ENCODE data around the gene KNTC1. TPM values are rescaled to one million over a fixed set of nuclear protein-coding genes. Genes with fewer than 3 reads are reported as not detected.

Gene KNTC1
- total RNA-seq, 1 donor from 2014 or later = 64.0 TPM

DNA sequence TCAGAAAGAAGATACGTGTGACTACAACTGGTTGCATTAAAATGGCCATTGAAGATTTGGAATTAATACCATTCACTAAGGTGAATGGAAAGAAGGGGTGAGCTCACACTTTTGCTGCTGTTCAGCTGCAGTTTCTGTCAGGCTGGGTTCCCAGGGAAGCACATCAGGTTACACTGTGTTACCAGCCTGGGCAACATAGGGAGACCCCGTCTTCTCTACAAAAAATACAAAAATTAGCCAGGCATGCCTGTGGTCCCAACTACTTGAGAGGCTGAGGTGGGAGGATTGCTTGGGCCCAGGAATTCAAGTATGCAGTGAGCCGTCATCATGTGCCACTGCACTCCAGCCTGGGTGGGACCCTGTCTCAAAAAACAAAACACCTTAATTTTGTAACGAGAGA is 13.4 kb upstream of the KNTC1 start:
- TF ChIP-seq, protein P1, sequence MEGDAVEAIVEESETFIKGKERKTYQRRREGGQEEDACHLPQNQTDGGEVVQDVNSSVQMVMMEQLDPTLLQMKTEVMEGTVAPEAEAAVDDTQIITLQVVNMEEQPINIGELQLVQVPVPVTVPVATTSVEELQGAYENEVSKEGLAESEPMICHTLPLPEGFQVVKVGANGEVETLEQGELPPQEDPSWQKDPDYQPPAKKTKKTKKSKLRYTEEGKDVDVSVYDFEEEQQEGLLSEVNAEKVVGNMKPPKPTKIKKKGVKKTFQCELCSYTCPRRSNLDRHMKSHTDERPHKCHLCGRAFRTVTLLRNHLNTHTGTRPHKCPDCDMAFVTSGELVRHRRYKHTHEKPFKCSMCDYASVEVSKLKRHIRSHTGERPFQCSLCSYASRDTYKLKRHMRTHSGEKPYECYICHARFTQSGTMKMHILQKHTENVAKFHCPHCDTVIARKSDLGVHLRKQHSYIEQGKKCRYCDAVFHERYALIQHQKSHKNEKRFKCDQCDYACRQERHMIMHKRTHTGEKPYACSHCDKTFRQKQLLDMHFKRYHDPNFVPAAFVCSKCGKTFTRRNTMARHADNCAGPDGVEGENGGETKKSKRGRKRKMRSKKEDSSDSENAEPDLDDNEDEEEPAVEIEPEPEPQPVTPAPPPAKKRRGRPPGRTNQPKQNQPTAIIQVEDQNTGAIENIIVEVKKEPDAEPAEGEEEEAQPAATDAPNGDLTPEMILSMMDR (IDR thresholded peaks at IDR 0.05) = no peak
- Mint-ChIP-seq H3K9me3 (no peaks in the 10 kb centered on the region), H3K4me1 (no peaks in the 10 kb centered on the region), H3K36me3 (ENCODE audit: low read depth) (peaks cover 89% of the 10 kb centered on the region), H3K27me3 (no peaks in the 10 kb centered on the region), H3K27ac (no peak overlapping the region), H3K4me3 (no peak overlapping the region)
- intact Hi-C loops (cut with micrococcal nuclease) = no loop called here
- ATAC-seq (ENCODE audit: low read depth) = no peak
- POLR2A ChIA-PET = interaction anchor here (0.8 to 3.9 kb wide), 4 partner anchors 9 to 13 kb away, joined by 3 to 23 read pairs (median 12); partner anchors contain the start of genes KNTC1, RSRC2 and ZCCHC8
- CTCF ChIA-PET = no interaction called here
- DNase-seq = no peak

DNA sequence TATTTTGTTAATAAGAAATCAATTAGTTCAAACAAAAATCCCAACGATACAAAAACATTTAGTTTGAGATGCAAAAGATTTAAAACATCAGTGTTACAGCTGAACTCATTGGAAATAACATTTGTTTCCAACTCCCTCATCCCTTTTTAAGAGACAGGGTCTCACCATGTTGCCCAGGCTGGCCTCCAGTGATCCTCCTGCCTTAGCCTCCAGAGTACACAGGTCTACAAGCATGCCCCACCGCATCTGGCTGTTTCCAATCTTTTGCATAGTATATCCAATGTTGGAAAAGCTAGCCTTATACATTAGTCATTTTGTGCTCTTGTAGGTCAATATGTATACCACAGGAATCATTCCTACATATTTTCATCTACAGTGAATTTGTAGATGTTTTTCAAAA is 11.8 kb upstream of the KNTC1 start:
- POLR2A ChIA-PET = interaction anchor here (3.9 kb wide), 1 partner anchor 12 kb away, joined by 19 read pairs; the partner anchor contains the start of genes KNTC1 and RSRC2
- peaks cover 3% of the 10 kb centered on the region for H3K4me1 Mint-ChIP-seq
- no peak for DNase-seq
- H3K27me3 Mint-ChIP-seq = no peaks in the 10 kb centered on the region
- no peak overlapping the region for H3K27ac Mint-ChIP-seq
- TF ChIP-seq, protein P1 (IDR thresholded peaks at IDR 0.05) = no peak
- H3K9me3 Mint-ChIP-seq = no peaks in the 10 kb centered on the region
- ATAC-seq (ENCODE audit: low read depth) = no peak
- intact Hi-C loops (cut with micrococcal nuclease) = loop anchor here (1.0 kb wide), 1 partner anchor 9 kb away; no protein-coding TSS in a partner anchor
- CTCF ChIA-PET = no interaction called here
- peaks cover 87% of the 10 kb centered on the region for H3K36me3 Mint-ChIP-seq (ENCODE audit: low read depth)
- no peak overlapping the region for H3K4me3 Mint-ChIP-seq

DNA sequence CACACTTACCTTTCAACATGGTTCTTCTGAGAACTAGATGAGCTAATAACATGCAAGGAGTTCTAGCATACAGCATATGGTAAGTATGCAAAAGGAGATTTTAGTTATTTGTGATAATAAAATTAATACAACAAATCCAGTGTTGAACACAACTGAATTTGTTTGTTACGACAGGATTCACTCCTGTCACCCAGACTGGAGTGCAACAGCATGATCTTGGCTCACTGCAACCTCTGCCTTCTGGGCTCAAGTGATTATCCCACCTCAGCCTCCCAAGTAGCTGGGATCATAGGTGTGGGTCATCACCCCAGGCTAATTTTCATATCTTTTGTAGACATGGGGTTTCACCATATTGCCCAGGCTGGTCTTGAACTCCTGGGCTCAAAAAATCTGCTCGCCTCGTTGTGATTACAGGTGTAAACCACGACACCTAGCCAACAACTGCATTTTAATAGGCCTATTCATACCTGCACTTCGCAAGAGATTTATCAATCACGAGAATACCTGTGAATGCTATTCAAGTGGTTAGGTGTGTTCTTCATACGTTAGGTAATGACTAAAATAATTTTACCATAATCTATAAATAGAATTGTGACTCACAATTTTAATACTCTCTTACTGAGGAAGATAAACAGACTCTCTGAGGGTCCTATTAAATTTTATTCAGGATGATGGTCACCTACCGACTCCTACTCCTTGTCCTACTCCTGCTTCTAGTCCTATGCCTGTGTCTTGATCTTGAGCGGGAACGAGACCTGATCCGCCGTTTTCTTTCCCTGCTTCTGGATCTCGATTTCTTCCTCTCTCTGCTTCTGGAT is 10.3 kb upstream of the KNTC1 start:
- H3K27me3 Mint-ChIP-seq = no peaks in the 10 kb centered on the region
- H3K36me3 Mint-ChIP-seq (ENCODE audit: low read depth) = peaks cover 89% of the 10 kb centered on the region
- no peak for DNase-seq
- no peak overlapping the region for H3K4me3 Mint-ChIP-seq
- peaks cover 6% of the 10 kb centered on the region for H3K4me1 Mint-ChIP-seq
- ChIA-PET POLR2A (interaction anchor here (0.6 to 1.8 kb wide), 2 partner anchors 10 to 538 kb away, joined by 3 to 10 read pairs; partner anchors contain the start of genes KNTC1 and RSRC2), CTCF (no interaction called here)
- H3K9me3 Mint-ChIP-seq = no peaks in the 10 kb centered on the region
- no peak overlapping the region for H3K27ac Mint-ChIP-seq
- intact Hi-C loops (cut with micrococcal nuclease) = no loop called here
- ATAC-seq (ENCODE audit: low read depth) = no peak
- TF ChIP-seq, protein P1 (IDR thresholded peaks at IDR 0.05) = no peak

DNA sequence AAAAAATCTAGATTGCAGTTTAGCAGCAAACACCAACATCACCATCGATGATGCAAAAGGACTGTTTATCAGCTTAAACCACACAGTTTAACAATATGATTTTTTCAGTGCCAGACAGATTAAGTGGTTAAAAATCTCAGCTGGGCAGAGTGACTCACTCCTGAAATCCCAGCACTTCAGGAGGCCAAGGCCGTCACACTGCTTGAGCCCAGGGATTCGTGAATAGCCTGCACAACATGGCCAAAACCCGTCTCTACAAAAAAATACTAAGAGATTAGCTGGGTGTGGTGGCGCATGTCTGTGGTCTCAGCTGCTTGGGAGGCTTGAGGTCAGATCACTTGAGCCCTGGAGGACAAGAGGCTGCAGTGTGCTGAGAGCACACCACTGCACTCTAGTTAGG is 9.2 kb upstream of the KNTC1 start:
- POLR2A ChIA-PET = interaction anchor here (1.0 to 1.8 kb wide), 2 partner anchors 9 to 17 kb away, joined by 4 to 10 read pairs; partner anchors contain the start of genes KNTC1, RSRC2 and ZCCHC8
- H3K4me1 Mint-ChIP-seq = peaks cover 16% of the 10 kb centered on the region

DNA sequence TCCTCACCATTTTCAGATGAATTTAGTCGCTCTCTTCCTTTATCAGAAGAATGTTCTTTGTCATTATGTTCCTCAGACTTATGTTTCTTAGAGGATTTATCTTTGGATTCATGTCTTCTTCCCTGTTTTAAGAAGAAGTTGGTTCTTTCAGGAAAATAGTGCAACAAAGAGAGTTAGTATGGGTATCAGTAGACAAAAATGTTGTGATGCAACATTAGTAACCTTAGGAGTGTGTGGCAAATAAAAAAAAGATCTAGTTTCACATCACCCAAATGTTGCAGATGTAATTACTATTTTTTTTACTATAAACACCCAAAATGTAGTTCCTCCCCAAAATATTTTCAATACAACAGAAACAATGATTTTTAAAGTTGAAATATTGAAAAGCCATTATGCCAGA is 8.1 kb upstream of the KNTC1 start:
- peaks cover 26% of the 10 kb centered on the region for H3K4me1 Mint-ChIP-seq
- no peaks in the 10 kb centered on the region for H3K9me3 Mint-ChIP-seq
- POLR2A ChIA-PET = no interaction called here
- H3K4me3 Mint-ChIP-seq = no peak overlapping the region
- TF ChIP-seq, protein P1 (IDR thresholded peaks at IDR 0.05) = no peak
- H3K36me3 Mint-ChIP-seq (ENCODE audit: low read depth) = peaks cover 89% of the 10 kb centered on the region
- intact Hi-C loops (cut with micrococcal nuclease) = no loop called here
- CTCF ChIA-PET = no interaction called here
- H3K27me3 Mint-ChIP-seq = no peaks in the 10 kb centered on the region
- no peak overlapping the region for H3K27ac Mint-ChIP-seq
- ATAC-seq (ENCODE audit: low read depth) (no peak), DNase-seq (no peak)

More for the DNA sequence above, 9.2 kb upstream of the KNTC1 start:
- TF ChIP-seq, protein P1 (IDR thresholded peaks at IDR 0.05) = no peak
- Mint-ChIP-seq H3K27me3 (no peaks in the 10 kb centered on the region), H3K36me3 (ENCODE audit: low read depth) (peaks cover 88% of the 10 kb centered on the region), H3K4me3 (no peak overlapping the region), H3K9me3 (no peaks in the 10 kb centered on the region), H3K27ac (no peak overlapping the region)
- ATAC-seq (ENCODE audit: low read depth) = no peak
- CTCF ChIA-PET = no interaction called here
- intact Hi-C loops (cut with micrococcal nuclease) = no loop called here
- no peak for DNase-seq

All from activated B cell treated with CpG ODN at 0.5 μM for 24 hours (primary cell).